HG02885 (cell line): ENCODE measurements around the gene PLCD1.
"Not testable (repeated sequence)": the region's sequence is repeated elsewhere in the genome, so short reads cannot be mapped to it uniquely, and the experiment has no call there.

Experiments
- ATAC-seq: cut with Tn5 transposase; IDR thresholded peaks from one replicate; pipeline ENCODE4 v1.9.1; 2021; ENCODE audit warnings: mild to moderate bottlenecking; ENCODE audit not compliant: unreplicated experiment, poor library complexity

Gene PLCD1

GRCh38 chr3:37989821-37990480, 39.5 kb downstream of the PLCD1 start:
- ATAC-seq: no peak

- ATAC-seq: no peak
These were observed 40.4 kb downstream of the PLCD1 start for GRCh38 chr3:37988931-37989525.

GRCh38 chr3:37988376-37988775, 41.1 kb downstream of the PLCD1 start:
- not testable (repeated sequence) for ATAC-seq

GRCh38 chr3:37987751-37988179, 41.7 kb downstream of the PLCD1 start:
- ATAC-seq: no peak

- ATAC-seq: no peak
These were observed 42.1 kb downstream of the PLCD1 start for GRCh38 chr3:37987315-37987697.

- ATAC-seq: no peak
These were observed 42.7 kb downstream of the PLCD1 start for GRCh38 chr3:37986479-37987314.

- no peak for ATAC-seq
These were observed 43.7 kb downstream of the PLCD1 start for GRCh38 chr3:37985637-37986320.

- ATAC-seq: no peak
These were observed 44.8 kb downstream of the PLCD1 start for GRCh38 chr3:37984596-37984995.

- no peak for ATAC-seq
These were observed 45.4 kb downstream of the PLCD1 start for GRCh38 chr3:37984051-37984450.

GRCh38 chr3:37982331-37982730, 47.1 kb downstream of the PLCD1 start:
- ATAC-seq: no peak

- ATAC-seq: no peak
These were observed 48.1 kb downstream of the PLCD1 start for GRCh38 chr3:37981348-37981664.

- no peak for ATAC-seq
These were observed 48.7 kb downstream of the PLCD1 start for GRCh38 chr3:37980462-37981347.

- ATAC-seq: no peak
These were observed 49.6 kb downstream of the PLCD1 start for GRCh38 chr3:37979541-37980461.

GRCh38 chr3:37974121-37975083, 55.0 kb downstream of the PLCD1 start:
- ATAC-seq: peak; percentile 92

GRCh38 chr3:37973246-37974054, 56.0 kb downstream of the PLCD1 start:
- no peak for ATAC-seq

- not testable (repeated sequence) for ATAC-seq
These were observed 57.4 kb downstream of the PLCD1 start for GRCh38 chr3:37972056-37972455.

- no peak for ATAC-seq
These were observed 58.0 kb downstream of the PLCD1 start for GRCh38 chr3:37971467-37971866.
